Measurements from ENCODE around the gene PLCB2. TPM values are rescaled to one million over a fixed set of nuclear protein-coding genes. Genes with fewer than 3 reads are reported as not detected.

PLCB2 gene
- total RNA-seq, 1 donor from 2014 or later, result 0.56 TPM

GRCh38 chr15:40281801-40282146 lies 26.0 kb downstream of the PLCB2 start:
- Mint-ChIP-seq H3K27me3 (ENCODE audit: insufficient read depth, low read depth) (peaks cover 47% of the 10 kb centered on the region), H3K27ac (no peak overlapping the region), H3K4me1 (peaks cover 59% of the 10 kb centered on the region), H3K4me3 (no peak overlapping the region), H3K36me3 (no peaks in the 10 kb centered on the region), H3K9me3 (no peaks in the 10 kb centered on the region)
- Histone ChIP-seq H3K36me3 (no peaks in the 10 kb centered on the region), H3K27me3 (peaks cover 100% of the 10 kb centered on the region), H3K9me3 (ENCODE audit: low read depth) (no peaks in the 10 kb centered on the region), H4K20me1 (ENCODE audit: low read depth) (peaks cover 28% of the 10 kb centered on the region), H3K79me2 (ENCODE audit: low read depth) (no peaks in the 10 kb centered on the region), H3K4me3 (peak overlapping the region; percentile 45), H3F3A (ENCODE audit: low read depth) (peaks cover 25% of the 10 kb centered on the region), H3K4me1 (peaks cover 34% of the 10 kb centered on the region), H2AFZ (replicated peaks) (peak overlapping the region; percentile 83), H3K4me2 (peak overlapping the region; percentile 81), H3K27ac (no peak overlapping the region), H3K9ac (no peak overlapping the region)
- DNase-seq (ENCODE audit: low spot score), result no peak
- TF ChIP-seq EZH2 (IDR thresholded peaks at IDR 0.05) (no peak), EZH2phosphoT487 (IDR thresholded peaks at IDR 0.05) (no peak), CTCF (IDR thresholded peaks at IDR 0.05) (no peak)

GRCh38 chr15:40281057-40281800 lies 26.5 kb downstream of the PLCB2 start:
- H3K36me3 Mint-ChIP-seq, result no peaks in the 10 kb centered on the region
- H3K27ac Mint-ChIP-seq, result no peak overlapping the region
- DNase-seq (ENCODE audit: low spot score), result no peak
- peak overlapping the region; percentile 78 for H3K4me3 Mint-ChIP-seq
- peak overlapping the region; percentile 81 for H3K4me2 ChIP-seq
- H3K4me3 ChIP-seq, result peak overlapping the region; percentile 45
- peaks cover 95% of the 10 kb centered on the region for H3K27me3 ChIP-seq
- no peaks in the 10 kb centered on the region for H3K36me3 ChIP-seq
- no peaks in the 10 kb centered on the region for H3K9me3 ChIP-seq (ENCODE audit: low read depth)
- H3K9ac ChIP-seq, result no peak overlapping the region
- no peaks in the 10 kb centered on the region for H3K79me2 ChIP-seq (ENCODE audit: low read depth)
- TF ChIP-seq CTCF (IDR thresholded peaks at IDR 0.05), result no peak
- peak; percentile 63 for TF ChIP-seq EZH2phosphoT487 (IDR thresholded peaks at IDR 0.05)
- H3K27ac ChIP-seq, result no peak overlapping the region
- H4K20me1 ChIP-seq (ENCODE audit: low read depth), result peaks cover 28% of the 10 kb centered on the region
- peaks cover 56% of the 10 kb centered on the region for H3K4me1 Mint-ChIP-seq
- H3K4me1 ChIP-seq, result peaks cover 34% of the 10 kb centered on the region
- H3F3A ChIP-seq (ENCODE audit: low read depth), result peaks cover 25% of the 10 kb centered on the region
- peak overlapping the region; percentile 83 for H2AFZ ChIP-seq (replicated peaks)
- peaks cover 53% of the 10 kb centered on the region for H3K27me3 Mint-ChIP-seq (ENCODE audit: insufficient read depth, low read depth)
- H3K9me3 Mint-ChIP-seq, result no peaks in the 10 kb centered on the region

GRCh38 chr15:40280260-40281056 lies 27.3 kb downstream of the PLCB2 start:
- peak overlapping the region; percentile 1 for H3K4me3 ChIP-seq
- no peak overlapping the region for H3K27ac ChIP-seq
- H3K4me1 Mint-ChIP-seq, result peaks cover 49% of the 10 kb centered on the region

More at GRCh38 chr15:40280260-40281056, 27.3 kb downstream of the PLCB2 start:
- Histone ChIP-seq H3F3A (ENCODE audit: low read depth) (peaks cover 25% of the 10 kb centered on the region), H3K4me2 (peak overlapping the region; percentile 81), H3K9ac (no peak overlapping the region), H3K9me3 (ENCODE audit: low read depth) (no peaks in the 10 kb centered on the region), H3K27me3 (peaks cover 87% of the 10 kb centered on the region), H3K79me2 (ENCODE audit: low read depth) (no peaks in the 10 kb centered on the region), H3K36me3 (no peaks in the 10 kb centered on the region), H3K4me1 (peaks cover 28% of the 10 kb centered on the region), H2AFZ (replicated peaks) (no peak overlapping the region), H4K20me1 (ENCODE audit: low read depth) (peaks cover 28% of the 10 kb centered on the region)
- Mint-ChIP-seq H3K36me3 (no peaks in the 10 kb centered on the region), H3K27ac (peak overlapping the region; percentile 46), H3K27me3 (ENCODE audit: insufficient read depth, low read depth) (peaks cover 54% of the 10 kb centered on the region), H3K9me3 (no peaks in the 10 kb centered on the region), H3K4me3 (peak overlapping the region; percentile 78)
- peak; percentile 77 for TF ChIP-seq EZH2 (IDR thresholded peaks at IDR 0.05)
- TF ChIP-seq EZH2phosphoT487 (IDR thresholded peaks at IDR 0.05), result peak; percentile 58
- TF ChIP-seq CTCF (IDR thresholded peaks at IDR 0.05), result no peak
- peak; percentile 55 for DNase-seq (ENCODE audit: low spot score)

Data from neural progenitor cell (in vitro differentiated cells).